ENCODE results near the gene CTCFL. TPM values are rescaled to one million over a fixed set of nuclear protein-coding genes. Genes with fewer than 3 reads are reported as not detected.

The CTCFL gene
- total RNA-seq, 1 experiment from 2014 or later: 0.90 TPM

DNA sequence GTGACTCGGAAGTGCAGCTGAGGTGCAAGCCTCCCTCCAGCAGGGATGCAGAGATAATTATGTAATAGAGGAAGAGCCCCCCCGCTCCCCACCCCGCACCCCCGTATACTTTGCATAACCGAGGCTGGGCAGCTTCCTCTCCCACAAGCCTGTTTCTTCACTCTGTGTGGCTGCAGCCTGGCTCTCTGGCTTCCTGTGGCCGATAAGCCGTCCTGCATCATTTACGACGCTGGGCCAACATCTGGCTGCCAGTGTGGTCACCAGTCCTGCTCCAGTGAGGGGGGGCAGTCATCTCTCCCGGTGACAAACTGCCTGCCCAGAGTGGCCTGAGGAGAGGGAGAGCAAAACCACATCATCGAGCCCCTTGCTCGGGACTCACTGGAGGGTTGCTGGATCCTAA, 74.5 kb downstream of the CTCFL start:
- intact Hi-C loops (cut with micrococcal nuclease; ENCODE audit: unreplicated experiment): no loop called here
- DNase-seq (ENCODE audit: low spot score): no peak
- Histone ChIP-seq H3K4me3 (ENCODE audit: low read depth, low read length, poor library complexity, severe bottlenecking) (no peak overlapping the region), H3K4me1 (ENCODE audit: insufficient read depth, low read length, poor library complexity, severe bottlenecking) (no peaks in the 10 kb centered on the region), H3K27me3 (replicated peaks; ENCODE audit: insufficient read depth, low read depth, low read length, poor library complexity) (no peaks in the 10 kb centered on the region), H3K27ac (ENCODE audit: low read depth, low read length, poor library complexity, severe bottlenecking) (no peak overlapping the region), H3K9me3 (ENCODE audit: low read depth, low read length, poor library complexity, severe bottlenecking) (no peaks in the 10 kb centered on the region), H3K36me3 (ENCODE audit: insufficient read depth, low read length, poor library complexity, severe bottlenecking) (no peaks in the 10 kb centered on the region)
- no TSS peak for BruUV-seq (replicated peaks)
- POLR2A ChIA-PET (ENCODE audit: low non-redundant PET): no interaction called here
- CTCF ChIA-PET: interaction anchor here (0.5 kb wide), 1 partner anchor 148 kb away, joined by 3 read pairs; no protein-coding TSS in a partner anchor
- TF ChIP-seq EZH2 (IDR thresholded peaks at IDR 0.05; ENCODE audit: borderline replicate concordance, low read depth, low read length, poor library complexity, severe bottlenecking): no peak
- TF ChIP-seq, protein P1, sequence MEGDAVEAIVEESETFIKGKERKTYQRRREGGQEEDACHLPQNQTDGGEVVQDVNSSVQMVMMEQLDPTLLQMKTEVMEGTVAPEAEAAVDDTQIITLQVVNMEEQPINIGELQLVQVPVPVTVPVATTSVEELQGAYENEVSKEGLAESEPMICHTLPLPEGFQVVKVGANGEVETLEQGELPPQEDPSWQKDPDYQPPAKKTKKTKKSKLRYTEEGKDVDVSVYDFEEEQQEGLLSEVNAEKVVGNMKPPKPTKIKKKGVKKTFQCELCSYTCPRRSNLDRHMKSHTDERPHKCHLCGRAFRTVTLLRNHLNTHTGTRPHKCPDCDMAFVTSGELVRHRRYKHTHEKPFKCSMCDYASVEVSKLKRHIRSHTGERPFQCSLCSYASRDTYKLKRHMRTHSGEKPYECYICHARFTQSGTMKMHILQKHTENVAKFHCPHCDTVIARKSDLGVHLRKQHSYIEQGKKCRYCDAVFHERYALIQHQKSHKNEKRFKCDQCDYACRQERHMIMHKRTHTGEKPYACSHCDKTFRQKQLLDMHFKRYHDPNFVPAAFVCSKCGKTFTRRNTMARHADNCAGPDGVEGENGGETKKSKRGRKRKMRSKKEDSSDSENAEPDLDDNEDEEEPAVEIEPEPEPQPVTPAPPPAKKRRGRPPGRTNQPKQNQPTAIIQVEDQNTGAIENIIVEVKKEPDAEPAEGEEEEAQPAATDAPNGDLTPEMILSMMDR (conservative IDR thresholded peaks at IDR 0.05; ENCODE audit: low read depth, low read length): no peak

DNA sequence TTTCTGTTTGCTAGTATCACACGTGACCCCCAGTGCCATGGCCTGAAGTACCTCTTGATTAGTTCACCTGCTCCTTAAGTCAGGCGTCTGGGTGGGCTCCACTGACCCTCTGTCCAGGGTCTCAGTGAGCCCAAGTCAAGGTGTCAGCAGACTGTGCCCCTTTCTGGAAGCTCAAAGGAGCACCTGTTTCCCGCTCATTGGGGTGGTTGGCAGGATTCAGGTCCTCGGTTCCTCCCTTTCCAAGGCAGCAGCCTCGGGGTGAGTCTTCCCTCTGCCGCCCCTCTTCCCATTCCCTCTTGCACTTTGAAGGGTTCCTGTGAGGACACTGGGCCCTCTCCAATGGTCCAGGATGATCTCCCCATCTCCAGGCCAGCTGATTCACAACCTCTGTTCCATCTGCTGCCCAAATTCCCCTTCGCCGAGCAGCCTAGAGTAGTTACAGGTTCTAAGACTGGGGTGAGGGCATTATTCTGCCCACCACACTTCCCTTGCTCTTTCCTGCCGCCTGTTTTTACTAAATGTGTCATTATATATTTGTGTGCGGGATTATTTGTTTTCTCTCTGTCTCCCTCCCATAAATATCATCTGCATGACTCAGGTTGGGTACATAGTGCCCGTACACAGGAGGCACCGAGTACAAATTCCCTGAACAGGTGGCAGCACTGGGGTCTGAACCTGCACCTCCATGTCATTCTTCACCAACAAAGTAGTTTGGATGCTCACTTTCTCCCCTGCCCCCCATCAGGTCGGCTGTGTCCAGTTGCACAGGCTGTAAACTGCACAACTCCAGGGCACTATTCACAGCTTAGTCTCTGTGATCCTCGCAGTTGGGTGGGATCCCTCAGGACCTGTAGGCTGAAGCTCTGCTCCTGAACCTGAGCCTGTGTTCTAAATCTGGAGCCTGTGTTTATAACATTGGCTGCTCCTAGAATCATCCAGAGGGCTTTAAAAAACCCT, 75.3 kb downstream of the CTCFL start:
- POLR2A ChIA-PET (ENCODE audit: low non-redundant PET): no interaction called here
- no peaks in the 10 kb centered on the region for H3K36me3 ChIP-seq (ENCODE audit: insufficient read depth, low read length, poor library complexity, severe bottlenecking)
- H3K27me3 ChIP-seq (replicated peaks; ENCODE audit: insufficient read depth, low read depth, low read length, poor library complexity): no peaks in the 10 kb centered on the region
- no peak overlapping the region for H3K4me3 ChIP-seq (ENCODE audit: low read depth, low read length, poor library complexity, severe bottlenecking)
- TF ChIP-seq EZH2 (IDR thresholded peaks at IDR 0.05; ENCODE audit: borderline replicate concordance, low read depth, low read length, poor library complexity, severe bottlenecking): no peak
- TF ChIP-seq, protein P1 (conservative IDR thresholded peaks at IDR 0.05; ENCODE audit: low read depth, low read length): no peak
- H3K27ac ChIP-seq (ENCODE audit: low read depth, low read length, poor library complexity, severe bottlenecking): no peak overlapping the region
- no peaks in the 10 kb centered on the region for H3K9me3 ChIP-seq (ENCODE audit: low read depth, low read length, poor library complexity, severe bottlenecking)
- no peak for DNase-seq (ENCODE audit: low spot score)
- CTCF ChIA-PET: interaction anchor here (0.5 kb wide), 1 partner anchor 148 kb away, joined by 3 read pairs; no protein-coding TSS in a partner anchor
- H3K4me1 ChIP-seq (ENCODE audit: insufficient read depth, low read length, poor library complexity, severe bottlenecking): no peaks in the 10 kb centered on the region
- intact Hi-C loops (cut with micrococcal nuclease; ENCODE audit: unreplicated experiment): no loop called here
- BruUV-seq (replicated peaks): no TSS peak

DNA sequence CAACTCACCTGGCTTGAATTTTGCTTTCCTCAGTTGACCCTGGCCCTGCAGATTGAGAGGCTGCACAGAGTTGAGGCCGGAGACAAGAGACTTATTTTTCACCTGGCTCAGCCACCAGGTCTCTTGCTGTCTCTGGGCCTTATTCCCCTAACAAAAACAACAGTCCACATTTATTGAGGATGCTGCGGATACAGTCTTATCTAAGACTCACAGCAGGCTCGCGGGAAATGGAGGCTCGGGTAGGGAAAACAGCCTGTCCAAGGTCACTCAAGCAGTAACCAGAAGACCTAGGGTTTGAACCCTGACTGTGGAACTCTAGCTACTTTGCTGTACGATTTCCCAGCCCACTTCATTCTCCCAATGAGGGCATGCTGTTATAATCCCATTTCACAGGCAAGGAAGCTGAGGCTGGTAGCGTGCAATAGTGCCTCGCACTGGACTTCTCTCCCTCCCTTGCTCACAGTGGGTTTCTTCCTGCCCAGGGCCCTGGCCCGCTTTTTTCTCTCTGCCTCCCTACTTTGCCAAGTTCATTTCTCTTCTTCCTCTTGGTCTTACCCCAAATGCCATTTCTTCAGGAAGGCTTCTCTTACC, 76.1 kb downstream of the CTCFL start:
- BruUV-seq (replicated peaks): no TSS peak
- no peaks in the 10 kb centered on the region for H3K4me1 ChIP-seq (ENCODE audit: insufficient read depth, low read length, poor library complexity, severe bottlenecking)
- no peak overlapping the region for H3K4me3 ChIP-seq (ENCODE audit: low read depth, low read length, poor library complexity, severe bottlenecking)
- no peaks in the 10 kb centered on the region for H3K9me3 ChIP-seq (ENCODE audit: low read depth, low read length, poor library complexity, severe bottlenecking)
- intact Hi-C loops (cut with micrococcal nuclease; ENCODE audit: unreplicated experiment): no loop called here
- TF ChIP-seq EZH2 (IDR thresholded peaks at IDR 0.05; ENCODE audit: borderline replicate concordance, low read depth, low read length, poor library complexity, severe bottlenecking): no peak
- TF ChIP-seq, protein P1 (conservative IDR thresholded peaks at IDR 0.05; ENCODE audit: low read depth, low read length): no peak
- CTCF ChIA-PET: no interaction called here
- DNase-seq (ENCODE audit: low spot score): no peak
- no peak overlapping the region for H3K27ac ChIP-seq (ENCODE audit: low read depth, low read length, poor library complexity, severe bottlenecking)
- H3K27me3 ChIP-seq (replicated peaks; ENCODE audit: insufficient read depth, low read depth, low read length, poor library complexity): no peaks in the 10 kb centered on the region
- no peaks in the 10 kb centered on the region for H3K36me3 ChIP-seq (ENCODE audit: insufficient read depth, low read length, poor library complexity, severe bottlenecking)
- POLR2A ChIA-PET (ENCODE audit: low non-redundant PET): no interaction called here

Other genes with a start within 250 kb of the CTCFL start
- gene SPO11, start 195.3 kb downstream of the CTCFL start, total RNA-seq (2021): not detected in 2 replicates
- gene RAE1, start 173.9 kb downstream of the CTCFL start, total RNA-seq (2021): 59.4 and 70.9 TPM in 2 replicates
- 51.7 and 52.7 TPM in 2 replicates for gene RBM38, start 133.7 kb downstream of the CTCFL start, total RNA-seq (2021)
- not detected in 2 replicates for gene PCK1, start 36.0 kb upstream of the CTCFL start, total RNA-seq (2021)
- not detected in 2 replicates for gene ZBP1, start 95.3 kb upstream of the CTCFL start, total RNA-seq (2021)
- 9.7 and 10.4 TPM in 2 replicates for gene PMEPA1, start 184.9 kb upstream of the CTCFL start, total RNA-seq (2021)

Measured in A673 (cell line).